IMR-90 (cell line): ENCODE data around the gene ACKR2. TPM values are rescaled to one million over a fixed set of nuclear protein-coding genes. Genes with fewer than 3 reads are reported as not detected.

Experiments used
- ATAC-seq: fragments of 200-7000 bp; cut with Tn5 transposase; 2 replicates; pipeline ENCODE4 v1.9.1; 2020; ENCODE audit warnings: low read depth, mild to moderate bottlenecking, moderate library complexity
- BruUV-seq: library from RNA; stranded (reverse); fragments of 400-500 nt; replicated peaks from 2 replicates; lab custom pipeline; 2021; lab: Mats Ljungman, UMichigan
- CTCF ChIA-PET: fragments of 300-600 bp; formaldehyde crosslinking; extraction: SDS; loops from one replicate; lab custom pipeline; 2021; ENCODE audit warnings: antibody characterized with exemption; lab: Yijun Ruan, JAX
- POLR2A ChIA-PET: fragments of 300-600 bp; sonication (Branson Sonifier 250); formaldehyde crosslinking; loops from one replicate; lab custom pipeline; 2022; ENCODE audit warnings: antibody characterized with exemption; ENCODE audit not compliant: unreplicated experiment; lab: Charles Lee
- DNase-seq: peaks from one replicate; pipeline ENCODE4 v3.0.0; 2013
- H2AFZ ChIP-seq: replicated peaks from 2 replicates; pipeline ENCODE3; 2013; ENCODE audit warnings: low read length, mild to moderate bottlenecking; ENCODE audit not compliant: poor library complexity
- H2AK5ac ChIP-seq: 2 replicates; pipeline ENCODE4 v1.6.1; 2013; ENCODE audit warnings: low read depth, low read length, inconsistent platforms
- H2AK9ac ChIP-seq: replicated peaks from 2 replicates; pipeline ENCODE3; 2013; ENCODE audit warnings: mild to moderate bottlenecking, low read depth, low read length, moderate library complexity; ENCODE audit not compliant: poor library complexity
- H2BK120ac ChIP-seq: 2 replicates; pipeline ENCODE4 v1.6.1; 2013; ENCODE audit warnings: low read depth, low read length, inconsistent platforms
- H2BK15ac ChIP-seq: 3 replicates; pipeline ENCODE4 v1.6.1; 2013; ENCODE audit warnings: low read depth, low read length, inconsistent platforms
- H2BK20ac ChIP-seq: 2 replicates; pipeline ENCODE4 v1.6.1; 2013; ENCODE audit warnings: low read depth, mild to moderate bottlenecking, inconsistent platforms, low read length, moderate library complexity
- H2BK5ac ChIP-seq: 2 replicates; pipeline ENCODE4 v1.6.1; 2013; ENCODE audit warnings: mild to moderate bottlenecking, low read depth, low read length, inconsistent platforms; ENCODE audit not compliant: poor library complexity, severe bottlenecking
- H3K14ac ChIP-seq: replicated peaks from 2 replicates; pipeline ENCODE4 v1.6.1; 2013; ENCODE audit warnings: low read depth, low read length, inconsistent platforms
- H3K18ac ChIP-seq: 2 replicates; pipeline ENCODE4 v1.6.1; 2013; ENCODE audit warnings: low read depth, low read length, control low read depth
- H3K23ac ChIP-seq: 2 replicates; pipeline ENCODE4 v1.6.1; 2013; ENCODE audit warnings: low read depth, low read length, inconsistent platforms
- H3K27ac ChIP-seq: 2 replicates; pipeline ENCODE4 v1.5.1; 2013; ENCODE audit warnings: mild to moderate bottlenecking, control low read depth, low read length; ENCODE audit not compliant: insufficient read depth
- H3K27me3 ChIP-seq: 2 replicates; pipeline ENCODE4 v1.6.1; 2013; ENCODE audit warnings: low read length; ENCODE audit not compliant: control insufficient read depth, insufficient read depth
- H3K36me3 ChIP-seq: 2 replicates; pipeline ENCODE4 v1.6.1; 2013; ENCODE audit warnings: low read length, mixed read lengths; ENCODE audit not compliant: control insufficient read depth, insufficient read depth
- H3K4ac ChIP-seq: 2 replicates; pipeline ENCODE4 v1.6.1; 2013; ENCODE audit warnings: low read depth, low read length, inconsistent platforms
- H3K4me1 ChIP-seq: 2 replicates; pipeline ENCODE4 v1.6.1; 2013; ENCODE audit warnings: low read length, mixed read lengths; ENCODE audit not compliant: control insufficient read depth, insufficient read depth
- H3K4me2 ChIP-seq: 2 replicates; pipeline ENCODE4 v1.6.1; 2013; ENCODE audit warnings: low read depth, mild to moderate bottlenecking, control low read depth, low read length, moderate library complexity
- H3K4me3 ChIP-seq: 2 replicates; pipeline ENCODE4 v1.5.1; 2013; ENCODE audit warnings: low read depth, mild to moderate bottlenecking, control low read depth, low read length, moderate library complexity; ENCODE audit not compliant: insufficient read depth
- H3K56ac ChIP-seq: 2 replicates; pipeline ENCODE4 v1.6.1; 2013; ENCODE audit warnings: low read length, inconsistent platforms; ENCODE audit not compliant: insufficient read depth; ENCODE audit errors: extremely low read depth
- H3K79me1 ChIP-seq, 2 experiments: 2 replicates each; pipeline ENCODE4 v1.6.1; 2013; ENCODE audit warnings: low read length in 2 of 2, inconsistent platforms in 1 of 2, low read depth in 1 of 2
- H3K9ac ChIP-seq: 2 replicates; pipeline ENCODE4 v1.6.1; 2013; ENCODE audit warnings: low read depth, low read length, control low read depth
- H3K9me1 ChIP-seq: 2 replicates; pipeline ENCODE4 v1.6.1; 2013; ENCODE audit warnings: low read length, inconsistent platforms; ENCODE audit not compliant: insufficient read depth
- H3K9me3 ChIP-seq: 2 replicates; pipeline ENCODE4 v1.6.1; 2013; ENCODE audit warnings: low read length; ENCODE audit not compliant: control insufficient read depth, insufficient read depth
- H4K20me1 ChIP-seq: 2 replicates; pipeline ENCODE4 v1.6.1; 2013; ENCODE audit warnings: low read length, inconsistent platforms; ENCODE audit not compliant: insufficient read depth
- H4K5ac ChIP-seq: 2 replicates; pipeline ENCODE4 v1.6.1; 2013; ENCODE audit warnings: mild to moderate bottlenecking, low read depth, low read length, control low read depth
- H4K8ac ChIP-seq, 2 experiments: 2 replicates each; pipeline ENCODE4 v1.6.1; 2013; ENCODE audit warnings: low read depth in 2 of 2, low read length in 2 of 2, control low read depth in 1 of 2, inconsistent platforms in 1 of 2
- H4K91ac ChIP-seq: 2 replicates; pipeline ENCODE4 v1.6.1; 2013; ENCODE audit warnings: low read depth, low read length, inconsistent platforms; ENCODE audit not compliant: insufficient read depth
- BHLHE40 ChIP-seq: fragments of 150-350 bp; IDR thresholded peaks from 2 replicates; pipeline ENCODE4 v1.6.1; 2016; ENCODE audit warnings: mild to moderate bottlenecking, low read depth, low read length
- CEBPB ChIP-seq: IDR thresholded peaks from 2 replicates; pipeline ENCODE4 v1.6.1; 2012; ENCODE audit warnings: low read depth, low read length, improper control_type of control experiment
- CHD1 ChIP-seq: IDR thresholded peaks from 2 replicates; pipeline ENCODE4 v1.6.1; 2012; ENCODE audit warnings: low read depth, low read length, improper control_type of control experiment
- CTCF ChIP-seq: conservative IDR thresholded peaks from 2 replicates; pipeline ENCODE4 v1.5.1; 2012; ENCODE audit warnings: mild to moderate bottlenecking, low read depth, low read length, improper control_type of control experiment
- FOS ChIP-seq: fragments of 150-350 bp; IDR thresholded peaks from 2 replicates; pipeline ENCODE4 v1.6.1; 2016; ENCODE audit warnings: low read depth, low read length
- MAFK ChIP-seq: IDR thresholded peaks from 2 replicates; pipeline ENCODE4 v1.6.1; 2012; ENCODE audit warnings: low read depth, low read length, improper control_type of control experiment
- MAZ ChIP-seq: IDR thresholded peaks from 2 replicates; pipeline ENCODE4 v1.6.1; 2012; ENCODE audit warnings: low read depth, mild to moderate bottlenecking, low read length, improper control_type of control experiment, moderate library complexity, borderline replicate concordance
- MXI1 ChIP-seq: IDR thresholded peaks from 2 replicates; pipeline ENCODE4 v1.6.1; 2012; ENCODE audit warnings: low read depth, mild to moderate bottlenecking, low read length, moderate library complexity, borderline replicate concordance
- NFE2L2 ChIP-seq: fragments of 150-350 bp; IDR thresholded peaks from 2 replicates; pipeline ENCODE4 v1.6.1; 2016; ENCODE audit warnings: low read depth, mild to moderate bottlenecking, low read length
- POLR2A ChIP-seq: IDR thresholded peaks from 2 replicates; pipeline ENCODE4 v1.6.1; 2012; ENCODE audit warnings: mild to moderate bottlenecking, low read depth, low read length
- RAD21 ChIP-seq: IDR thresholded peaks from 2 replicates; pipeline ENCODE4 v1.6.1; 2012; ENCODE audit warnings: low read length, improper control_type of control experiment
- RCOR1 ChIP-seq: IDR thresholded peaks from 2 replicates; pipeline ENCODE4 v1.6.1; 2012; ENCODE audit warnings: mild to moderate bottlenecking, low read length, improper control_type of control experiment; ENCODE audit not compliant: insufficient replicate concordance
- RFX5 ChIP-seq: IDR thresholded peaks from 2 replicates; pipeline ENCODE4 v1.8.0; 2012; ENCODE audit warnings: low read depth, mild to moderate bottlenecking, low read length, moderate library complexity
- SMC3 ChIP-seq: fragments of 150-350 bp; IDR thresholded peaks from 2 replicates; pipeline ENCODE4 v1.6.1; 2016; ENCODE audit warnings: low read depth, mild to moderate bottlenecking, antibody characterized with exemption, low read length, moderate library complexity
- USF2 ChIP-seq: fragments of 150-350 bp; IDR thresholded peaks from 2 replicates; pipeline ENCODE4 v1.6.1; 2017; ENCODE audit warnings: mild to moderate bottlenecking, antibody characterized with exemption, low read length, low read depth
- WGBS, 2 experiments: methylation state at CpG; one replicate each; pipeline versions ENCODE4 v1.1.5 to v1.1.7; 2013; ENCODE audit warnings: missing lambda C conversion rate in 2 of 2; ENCODE audit not compliant: insufficient read length in 1 of 2; ENCODE audit errors: extremely low coverage in 2 of 2; 5-methylcytosine and 5-hydroxymethylcytosine counted together
- dilution Hi-C: fragments of 300-500 bp; cut with HindIII; formaldehyde crosslinking; loops from one replicate; pipeline ENCODE4 v1.14.3; 2018; ENCODE audit warnings: low sequenced_read_pairs; ENCODE audit not compliant: unreplicated experiment
- in situ Hi-C: fragments of 300-500 bp; cut with MboI; formaldehyde crosslinking; loops from 3 replicates; pipeline ENCODE4 v1.14.3; 2019; ENCODE audit warnings: low sequenced_read_pairs, inconsistent platforms, mixed read lengths
- intact Hi-C: fragments of 100-400 bp; cut with micrococcal nuclease; formaldehyde crosslinking; loops from 2 replicates; pipeline ENCODE4 v1.10.0; 2022
- polyA plus RNA-seq, 3 experiments: library from polyadenylated mRNA; depleted of rRNA; stranded (reverse); fragments of >200 nt; gene quantifications; 2 replicates each; pipeline ENCODE4 v1.2.3, GENCODE V29; 2012; ENCODE audit warnings: low replicate concordance in 1 of 3
- total RNA-seq: library from RNA; depleted of rRNA; stranded (reverse); fragments of >200 nt; gene quantifications from 2 replicates; pipeline ENCODE4 v1.2.3, GENCODE V29; 2012

Gene ACKR2
- total and polyA plus RNA-seq, 2 of the 4 experiments (the other 2 are of a cell fraction) = 0.10 TPM; not detected in 1

DNA sequence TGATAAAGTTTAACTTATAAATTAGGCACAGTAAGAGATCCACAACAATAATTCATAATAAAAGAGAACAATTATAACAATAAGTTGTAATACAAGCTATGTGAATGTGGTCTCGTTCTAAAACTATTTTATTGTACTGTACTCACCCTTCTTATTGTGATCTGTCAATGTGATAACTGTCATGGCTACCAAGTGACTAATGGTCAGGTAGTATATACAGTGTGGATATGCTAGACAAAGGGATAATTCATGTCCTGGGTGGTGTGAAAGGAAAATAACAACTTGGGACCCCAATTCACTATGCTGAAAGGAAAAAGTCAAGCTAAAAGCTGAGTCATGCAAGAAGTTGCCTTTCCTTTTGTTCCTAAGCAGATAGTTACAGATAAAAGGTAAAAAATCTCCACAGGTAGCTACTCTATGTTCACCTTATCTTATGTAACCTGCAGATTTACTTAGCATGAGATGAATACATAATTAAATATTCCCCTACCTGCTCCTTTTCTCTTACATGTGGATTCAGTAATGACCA is 77.1 kb downstream of the ACKR2 start:
- Histone ChIP-seq H3K4me2 (no peak overlapping the region), H3K14ac (no peak overlapping the region), H3K18ac (no peak overlapping the region), H2BK120ac (no peak overlapping the region), H4K20me1 (no peaks in the 10 kb centered on the region), H4K91ac (no peak overlapping the region), H3K23ac (no peak overlapping the region), H2AK9ac (no peak overlapping the region), H3K4me3 (no peak overlapping the region), H3K27ac (no peak overlapping the region), H2BK20ac (no peak overlapping the region), H2AFZ (no peak overlapping the region), H2AK5ac (no peak overlapping the region), H3K4me1 (no peaks in the 10 kb centered on the region), H3K4ac (no peak overlapping the region), H2BK5ac (no peak overlapping the region), H4K5ac (no peak overlapping the region), H3K9ac (no peak overlapping the region), H3K79me1 (no peaks in the 10 kb centered on the region), H3K9me3 (no peaks in the 10 kb centered on the region), H3K36me3 (no peaks in the 10 kb centered on the region), H3K9me1 (no peaks in the 10 kb centered on the region), H4K8ac (no peak overlapping the region), H3K27me3 (peaks cover 6% of the 10 kb centered on the region), H2BK15ac (no peak overlapping the region), H3K56ac (no peak overlapping the region)
- TF ChIP-seq RCOR1 (no peak), BHLHE40 (no peak), RAD21 (no peak), POLR2A (no peak), MXI1 (no peak), CHD1 (no peak), CEBPB (no peak), NFE2L2 (no peak), CTCF (no peak), FOS (no peak), SMC3 (no peak), MAFK (no peak), RFX5 (no peak), MAZ (no peak), USF2 (no peak)
- CTCF ChIA-PET = interaction anchor here (1.5 kb wide), 1 partner anchor 106 kb away, joined by 3 read pairs; no protein-coding TSS in a partner anchor
- BruUV-seq = no TSS peak
- WGBS, 2 experiments = no CpG with 5 or more reads among the region's 1 CpG
- DNase-seq (no peak), ATAC-seq (no peak)
- intact Hi-C loops (loop anchor here (10.0 kb wide), 1 partner anchor 342 kb away; no protein-coding TSS in a partner anchor), dilution Hi-C loops (no loop called here), in situ Hi-C loops (no loop called here)
- POLR2A ChIA-PET = no interaction called here
